OCI-LY1 (cell line): ENCODE measurements around the gene SEC16A.

Experiments used
- H2AFZ ChIP-seq: fragments of 200-600 bp; sonication (generic), shearing (Covaris generic); 2 replicates; pipeline ENCODE4 v1.6.0; 2014; ENCODE audit warnings: antibody characterized with exemption, mild to moderate bottlenecking, low read length
- H3F3A ChIP-seq: fragments of 200-600 bp; sonication (generic), shearing (Covaris generic); 2 replicates; pipeline ENCODE4 v1.6.0; 2014; ENCODE audit warnings: mild to moderate bottlenecking, antibody characterized with exemption, low read length, moderate library complexity; ENCODE audit not compliant: insufficient read depth
- H3K27ac ChIP-seq: fragments of 200-600 bp; sonication (generic); 2 replicates; pipeline ENCODE4 v1.5.1; 2014; ENCODE audit warnings: low read length, mixed run types, mild to moderate bottlenecking, low read depth; ENCODE audit not compliant: poor library complexity, severe bottlenecking
- H3K27me3 ChIP-seq: fragments of 200-600 bp; sonication (generic); 2 replicates; pipeline ENCODE4 v1.6.0; 2014; ENCODE audit warnings: antibody characterized with exemption, mild to moderate bottlenecking, low read length, moderate library complexity; ENCODE audit not compliant: insufficient read depth
- H3K36me3 ChIP-seq: fragments of 200-600 bp; sonication (generic); 2 replicates; pipeline ENCODE4 v1.6.1; 2014; ENCODE audit warnings: mild to moderate bottlenecking, antibody characterized with exemption, low read length, moderate library complexity, mixed read lengths; ENCODE audit not compliant: insufficient read depth
- H3K4me1 ChIP-seq: fragments of 200-600 bp; sonication (generic); 2 replicates; pipeline ENCODE4 v1.5.1; 2014; ENCODE audit warnings: mild to moderate bottlenecking, low read length, moderate library complexity; ENCODE audit not compliant: insufficient read depth, severe bottlenecking
- H3K4me2 ChIP-seq: fragments of 200-600 bp; sonication (generic), shearing (Covaris generic); 2 replicates; pipeline ENCODE4 v1.6.1; 2014; ENCODE audit warnings: low read length
- H3K4me3 ChIP-seq: fragments of 200-600 bp; sonication (generic); 2 replicates; pipeline ENCODE4 v1.5.1; 2014; ENCODE audit warnings: low read length, low read depth, mild to moderate bottlenecking, mixed read lengths; ENCODE audit not compliant: poor library complexity, severe bottlenecking
- H3K79me2 ChIP-seq: fragments of 200-600 bp; shearing (Covaris generic); 2 replicates; pipeline ENCODE4 v1.6.1; 2016; ENCODE audit warnings: mixed run types, low read length, mixed read lengths; ENCODE audit not compliant: insufficient read depth
- H3K9ac ChIP-seq: fragments of 200-600 bp; sonication (generic), shearing (Covaris generic); 2 replicates; pipeline ENCODE4 v1.6.1; 2014; ENCODE audit warnings: mild to moderate bottlenecking, low read length, mixed read lengths
- H3K9me2 ChIP-seq: fragments of 200-600 bp; sonication (generic), shearing (Covaris generic); 2 replicates; pipeline ENCODE4 v1.6.1; 2014; ENCODE audit warnings: low read depth, mild to moderate bottlenecking, low read length, mixed read lengths
- H3K9me3 ChIP-seq: fragments of 200-600 bp; shearing (Covaris generic); 2 replicates; pipeline ENCODE4 v1.6.1; 2014; ENCODE audit warnings: low read length, mixed read lengths
- H4K20me1 ChIP-seq: fragments of 200-600 bp; sonication (generic), shearing (Covaris generic); 2 replicates; pipeline ENCODE4 v1.6.0; 2016; ENCODE audit warnings: mild to moderate bottlenecking, low read length; ENCODE audit not compliant: insufficient read depth
- EZH2 ChIP-seq: fragments of 200-600 bp; sonication (generic), shearing (Covaris generic); IDR thresholded peaks from 2 replicates; pipeline ENCODE4 v1.8.0; 2017; ENCODE audit warnings: borderline replicate concordance, mixed run types, mild to moderate bottlenecking, antibody characterized with exemption, low read length, moderate library complexity, mixed read lengths
- TF ChIP-seq, protein P1 (sequence below): fragments of 200-600 bp; sonication (generic), shearing (Covaris generic); IDR thresholded peaks from 2 replicates; pipeline ENCODE4 v1.5.1; 2017; ENCODE audit warnings: mild to moderate bottlenecking, antibody characterized with exemption, low read length, moderate library complexity, mixed read lengths

The SEC16A gene

GRCh38 chr9:136516191-136516654 is 33.4 kb upstream of the SEC16A start:
- Histone ChIP-seq H4K20me1 (no peaks in the 10 kb centered on the region), H3K27ac (no peak overlapping the region), H3K36me3 (no peaks in the 10 kb centered on the region)

DNA sequence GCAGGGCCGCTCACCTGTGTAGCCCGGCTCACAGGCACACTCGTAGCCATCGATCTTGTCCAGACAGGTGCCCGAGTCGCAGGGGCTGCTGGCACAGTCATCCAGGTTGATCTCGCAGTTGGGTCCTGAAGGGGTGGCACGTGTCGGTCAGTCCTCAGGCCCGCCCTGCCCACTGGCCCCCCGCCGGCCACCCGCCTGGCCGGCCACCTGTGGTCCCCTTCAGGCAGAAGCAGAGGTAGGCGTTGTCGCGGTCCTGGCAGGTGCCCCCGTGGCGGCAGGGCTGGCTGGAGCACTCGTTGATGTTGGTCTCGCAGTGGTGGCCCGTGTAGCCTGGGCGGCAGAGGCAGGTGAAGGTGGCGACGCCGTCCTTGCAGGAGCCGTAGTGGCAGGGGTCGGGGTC is 32.4 kb upstream of the SEC16A start:
- Histone ChIP-seq H3K27me3 (no peaks in the 10 kb centered on the region), H3K27ac (no peak overlapping the region), H3K36me3 (no peaks in the 10 kb centered on the region), H3F3A (no peaks in the 10 kb centered on the region), H3K9me3 (no peaks in the 10 kb centered on the region), H2AFZ (no peak overlapping the region), H3K9me2 (no peaks in the 10 kb centered on the region), H4K20me1 (no peaks in the 10 kb centered on the region), H3K79me2 (no peaks in the 10 kb centered on the region), H3K4me3 (no peak overlapping the region), H3K4me1 (no peaks in the 10 kb centered on the region), H3K4me2 (no peak overlapping the region), H3K9ac (no peak overlapping the region)
- no peak for TF ChIP-seq EZH2
- TF ChIP-seq, protein P1, sequence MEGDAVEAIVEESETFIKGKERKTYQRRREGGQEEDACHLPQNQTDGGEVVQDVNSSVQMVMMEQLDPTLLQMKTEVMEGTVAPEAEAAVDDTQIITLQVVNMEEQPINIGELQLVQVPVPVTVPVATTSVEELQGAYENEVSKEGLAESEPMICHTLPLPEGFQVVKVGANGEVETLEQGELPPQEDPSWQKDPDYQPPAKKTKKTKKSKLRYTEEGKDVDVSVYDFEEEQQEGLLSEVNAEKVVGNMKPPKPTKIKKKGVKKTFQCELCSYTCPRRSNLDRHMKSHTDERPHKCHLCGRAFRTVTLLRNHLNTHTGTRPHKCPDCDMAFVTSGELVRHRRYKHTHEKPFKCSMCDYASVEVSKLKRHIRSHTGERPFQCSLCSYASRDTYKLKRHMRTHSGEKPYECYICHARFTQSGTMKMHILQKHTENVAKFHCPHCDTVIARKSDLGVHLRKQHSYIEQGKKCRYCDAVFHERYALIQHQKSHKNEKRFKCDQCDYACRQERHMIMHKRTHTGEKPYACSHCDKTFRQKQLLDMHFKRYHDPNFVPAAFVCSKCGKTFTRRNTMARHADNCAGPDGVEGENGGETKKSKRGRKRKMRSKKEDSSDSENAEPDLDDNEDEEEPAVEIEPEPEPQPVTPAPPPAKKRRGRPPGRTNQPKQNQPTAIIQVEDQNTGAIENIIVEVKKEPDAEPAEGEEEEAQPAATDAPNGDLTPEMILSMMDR, result no peak

More at GRCh38 chr9:136516191-136516654, 33.4 kb upstream of the SEC16A start:
- Histone ChIP-seq H3K9me2 (no peaks in the 10 kb centered on the region), H2AFZ (no peak overlapping the region), H3K4me1 (no peaks in the 10 kb centered on the region), H3K4me3 (no peak overlapping the region), H3K9ac (no peak overlapping the region), H3K79me2 (no peaks in the 10 kb centered on the region), H3K4me2 (no peak overlapping the region), H3F3A (no peaks in the 10 kb centered on the region), H3K9me3 (no peaks in the 10 kb centered on the region), H3K27me3 (no peaks in the 10 kb centered on the region)
- TF ChIP-seq, protein P1, result no peak
- no peak for TF ChIP-seq EZH2

DNA sequence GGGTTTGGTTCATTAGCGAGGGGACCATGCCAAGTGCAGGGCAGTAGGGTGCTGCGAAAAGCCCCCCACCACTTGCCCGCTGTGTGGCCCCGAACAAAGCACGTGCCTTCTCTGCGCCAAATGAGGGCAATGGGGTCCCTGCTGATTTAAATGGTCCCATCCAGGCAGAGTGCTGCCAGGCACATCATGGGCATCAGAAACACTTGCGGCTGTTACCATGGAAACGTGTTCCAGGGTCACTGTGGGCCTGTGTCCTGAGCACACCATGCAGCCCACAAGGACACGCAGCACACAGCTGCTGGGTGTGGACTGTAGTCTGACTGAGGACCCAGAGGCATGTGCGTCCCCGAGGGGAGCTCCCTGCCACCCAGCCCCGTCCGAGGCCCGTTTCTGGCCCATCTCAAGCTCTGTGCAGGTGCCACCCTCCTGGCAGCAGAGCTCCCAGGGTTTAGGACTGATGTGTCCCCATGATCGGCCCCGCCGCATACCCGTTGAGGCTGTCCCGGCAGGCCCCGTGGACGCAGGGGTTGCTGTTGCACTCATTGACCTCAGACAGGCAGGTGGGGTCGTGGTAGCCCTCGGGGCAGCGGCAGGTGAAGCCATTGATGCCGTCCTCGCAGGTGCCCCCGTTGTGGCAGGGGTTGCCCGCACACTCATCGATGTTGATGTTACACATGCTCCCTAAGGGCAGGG is 31.3 kb upstream of the SEC16A start:
- H3K4me2 ChIP-seq, result no peak overlapping the region
- H3K4me3 ChIP-seq, result no peak overlapping the region
- H4K20me1 ChIP-seq, result no peaks in the 10 kb centered on the region
- H2AFZ ChIP-seq, result no peak overlapping the region
- H3K36me3 ChIP-seq, result no peaks in the 10 kb centered on the region
- H3K9me3 ChIP-seq, result no peaks in the 10 kb centered on the region
- H3K27ac ChIP-seq, result no peak overlapping the region
- TF ChIP-seq EZH2, result no peak
- TF ChIP-seq, protein P1, result no peak
- H3K4me1 ChIP-seq, result no peaks in the 10 kb centered on the region
- H3K79me2 ChIP-seq, result no peaks in the 10 kb centered on the region
- no peaks in the 10 kb centered on the region for H3F3A ChIP-seq
- H3K9me2 ChIP-seq, result no peaks in the 10 kb centered on the region
- H3K27me3 ChIP-seq, result no peaks in the 10 kb centered on the region
- no peak overlapping the region for H3K9ac ChIP-seq
